Nephron progenitor cell (in vitro differentiated cells): ENCODE results near the gene LDLRAD4.

Experiments used
- DNase-seq: peaks from one replicate; pipeline ENCODE4 v3.0.0; 2021
- H3K27ac Mint-ChIP-seq: 2 replicates; pipeline ENCODE4 v1.8.0; 2021; ENCODE audit warnings: mild to moderate bottlenecking, moderate library complexity, mixed read lengths
- H3K27me3 Mint-ChIP-seq: 2 replicates; pipeline ENCODE4 v1.8.0; 2021; ENCODE audit warnings: mild to moderate bottlenecking, low read depth, mixed read lengths; ENCODE audit not compliant: poor library complexity
- H3K36me3 Mint-ChIP-seq: 2 replicates; pipeline ENCODE4 v1.8.0; 2021; ENCODE audit warnings: low read depth, mixed read lengths
- H3K4me1 Mint-ChIP-seq: 2 replicates; pipeline ENCODE4 v1.8.0; 2021; ENCODE audit warnings: mixed read lengths
- H3K4me3 Mint-ChIP-seq: 2 replicates; pipeline ENCODE4 v1.8.0; 2021; ENCODE audit warnings: mild to moderate bottlenecking, moderate library complexity, mixed read lengths
- H3K9me3 Mint-ChIP-seq: 2 replicates; pipeline ENCODE4 v1.8.0; 2021; ENCODE audit warnings: mild to moderate bottlenecking, moderate library complexity, mixed read lengths
- TF ChIP-seq, protein P1 (sequence below): fragments of 200-600 bp; sonication (generic); IDR thresholded peaks from 2 replicates; pipeline ENCODE4 v1.5.0; 2021; ENCODE audit warnings: antibody characterized with exemption

The LDLRAD4 gene

DNA sequence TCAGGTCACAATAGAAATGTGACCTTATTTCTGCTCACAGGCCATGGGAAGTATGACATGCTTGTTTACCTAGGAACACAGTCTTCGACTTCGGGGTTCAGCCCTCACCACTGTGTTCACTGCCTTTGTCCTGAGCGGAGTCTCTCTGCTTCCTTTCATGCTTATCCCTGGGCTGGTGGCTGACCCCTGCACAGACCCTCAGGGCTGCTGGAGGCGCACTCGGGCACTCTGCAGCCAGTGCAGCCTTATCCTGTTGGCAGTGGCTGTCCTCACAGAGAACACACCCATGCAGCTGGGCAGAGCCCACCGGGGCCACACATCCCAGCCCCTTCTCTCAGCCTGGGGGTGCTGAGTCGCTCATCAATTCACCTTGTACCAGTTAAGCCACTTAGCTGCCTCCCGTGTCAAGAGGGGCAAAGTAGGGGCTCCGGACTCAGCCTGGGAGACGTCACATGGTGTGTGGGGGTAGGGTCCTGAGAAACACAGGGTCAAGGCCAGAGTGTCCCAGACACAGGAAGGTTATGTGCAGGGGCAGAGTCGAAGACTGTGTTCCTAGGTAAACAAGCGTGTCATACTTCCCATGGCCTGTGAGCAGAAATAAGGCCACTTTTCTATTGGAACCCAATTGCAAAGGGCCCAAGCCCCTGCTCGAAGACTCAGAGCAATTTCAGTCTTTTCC lies 400.3 kb downstream of the LDLRAD4 start:
- H3K4me1 Mint-ChIP-seq, result peaks cover 33% of the 10 kb centered on the region
- no peak for DNase-seq
- peaks cover 20% of the 10 kb centered on the region for H3K27me3 Mint-ChIP-seq
- H3K27ac Mint-ChIP-seq, result no peak overlapping the region
- H3K9me3 Mint-ChIP-seq, result no peaks in the 10 kb centered on the region
- TF ChIP-seq, protein P1, sequence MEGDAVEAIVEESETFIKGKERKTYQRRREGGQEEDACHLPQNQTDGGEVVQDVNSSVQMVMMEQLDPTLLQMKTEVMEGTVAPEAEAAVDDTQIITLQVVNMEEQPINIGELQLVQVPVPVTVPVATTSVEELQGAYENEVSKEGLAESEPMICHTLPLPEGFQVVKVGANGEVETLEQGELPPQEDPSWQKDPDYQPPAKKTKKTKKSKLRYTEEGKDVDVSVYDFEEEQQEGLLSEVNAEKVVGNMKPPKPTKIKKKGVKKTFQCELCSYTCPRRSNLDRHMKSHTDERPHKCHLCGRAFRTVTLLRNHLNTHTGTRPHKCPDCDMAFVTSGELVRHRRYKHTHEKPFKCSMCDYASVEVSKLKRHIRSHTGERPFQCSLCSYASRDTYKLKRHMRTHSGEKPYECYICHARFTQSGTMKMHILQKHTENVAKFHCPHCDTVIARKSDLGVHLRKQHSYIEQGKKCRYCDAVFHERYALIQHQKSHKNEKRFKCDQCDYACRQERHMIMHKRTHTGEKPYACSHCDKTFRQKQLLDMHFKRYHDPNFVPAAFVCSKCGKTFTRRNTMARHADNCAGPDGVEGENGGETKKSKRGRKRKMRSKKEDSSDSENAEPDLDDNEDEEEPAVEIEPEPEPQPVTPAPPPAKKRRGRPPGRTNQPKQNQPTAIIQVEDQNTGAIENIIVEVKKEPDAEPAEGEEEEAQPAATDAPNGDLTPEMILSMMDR, result no peak
- H3K4me3 Mint-ChIP-seq, result no peak overlapping the region
- no peaks in the 10 kb centered on the region for H3K36me3 Mint-ChIP-seq

DNA sequence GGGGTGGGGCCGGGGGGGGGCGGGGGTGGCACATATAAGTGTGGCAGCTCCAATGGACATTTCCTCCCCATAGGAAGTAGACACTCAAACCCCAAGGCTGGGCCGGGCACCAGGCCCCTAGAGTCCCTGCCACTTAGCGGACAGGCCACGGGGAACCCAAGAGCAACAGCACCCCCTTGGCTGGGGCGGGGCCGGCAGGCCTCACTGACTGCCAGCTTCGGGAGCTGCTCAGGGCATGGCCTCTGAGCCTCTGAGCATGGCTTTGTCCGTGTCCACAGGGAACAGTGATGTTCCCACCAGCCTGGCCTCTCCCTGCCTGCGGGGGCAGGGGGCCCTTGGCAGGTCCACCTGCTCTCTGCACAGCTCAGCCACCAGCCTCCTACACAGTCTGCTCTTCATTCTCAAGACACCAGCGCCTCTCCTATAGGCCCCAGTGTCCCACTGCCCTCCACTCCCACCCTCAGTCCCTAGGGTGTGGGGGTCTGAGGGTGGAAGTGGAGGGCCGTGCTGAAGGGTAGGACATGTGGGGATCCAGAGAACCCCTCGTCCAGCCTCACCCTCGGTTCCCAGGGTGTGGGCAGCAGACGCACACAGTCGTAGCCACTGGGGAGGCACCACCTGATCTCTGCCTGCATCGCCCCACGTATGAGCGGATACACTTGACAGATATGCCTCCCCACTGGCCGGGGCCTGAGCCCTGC lies 401.1 kb downstream of the LDLRAD4 start:
- no peaks in the 10 kb centered on the region for H3K9me3 Mint-ChIP-seq
- H3K27me3 Mint-ChIP-seq, result peaks cover 21% of the 10 kb centered on the region
- H3K27ac Mint-ChIP-seq, result no peak overlapping the region
- DNase-seq, result no peak
- no peaks in the 10 kb centered on the region for H3K36me3 Mint-ChIP-seq
- no peak overlapping the region for H3K4me3 Mint-ChIP-seq
- TF ChIP-seq, protein P1, result no peak
- H3K4me1 Mint-ChIP-seq, result peaks cover 25% of the 10 kb centered on the region

DNA sequence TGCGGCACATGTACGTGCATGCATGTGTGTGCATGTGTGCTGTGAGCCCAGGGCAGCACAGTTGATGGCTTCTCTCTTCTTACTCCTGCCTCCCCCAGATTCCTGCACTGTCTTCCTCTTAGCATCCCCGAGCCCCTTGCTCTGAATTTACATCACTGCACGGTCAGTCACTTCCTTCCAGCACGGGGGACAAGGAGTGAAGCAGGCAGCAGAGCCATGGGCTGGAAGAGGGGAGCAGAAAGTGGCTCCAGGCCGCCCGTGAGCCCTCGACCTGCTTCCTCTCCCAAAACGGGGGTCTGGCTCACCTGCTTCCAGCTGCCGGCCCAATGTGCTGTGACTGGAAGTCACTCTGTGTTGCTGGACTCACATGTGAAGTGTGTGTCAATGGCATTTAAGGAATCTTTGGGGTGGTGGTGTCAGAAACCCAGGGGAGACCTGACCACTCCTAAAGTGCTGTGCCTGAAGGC lies 401.7 kb downstream of the LDLRAD4 start:
- no peak for DNase-seq
- Mint-ChIP-seq H3K4me3 (no peak overlapping the region), H3K4me1 (peaks cover 20% of the 10 kb centered on the region), H3K27ac (peak overlapping the region; percentile 32), H3K36me3 (no peaks in the 10 kb centered on the region), H3K9me3 (no peaks in the 10 kb centered on the region), H3K27me3 (peaks cover 27% of the 10 kb centered on the region)
- TF ChIP-seq, protein P1, result no peak

DNA sequence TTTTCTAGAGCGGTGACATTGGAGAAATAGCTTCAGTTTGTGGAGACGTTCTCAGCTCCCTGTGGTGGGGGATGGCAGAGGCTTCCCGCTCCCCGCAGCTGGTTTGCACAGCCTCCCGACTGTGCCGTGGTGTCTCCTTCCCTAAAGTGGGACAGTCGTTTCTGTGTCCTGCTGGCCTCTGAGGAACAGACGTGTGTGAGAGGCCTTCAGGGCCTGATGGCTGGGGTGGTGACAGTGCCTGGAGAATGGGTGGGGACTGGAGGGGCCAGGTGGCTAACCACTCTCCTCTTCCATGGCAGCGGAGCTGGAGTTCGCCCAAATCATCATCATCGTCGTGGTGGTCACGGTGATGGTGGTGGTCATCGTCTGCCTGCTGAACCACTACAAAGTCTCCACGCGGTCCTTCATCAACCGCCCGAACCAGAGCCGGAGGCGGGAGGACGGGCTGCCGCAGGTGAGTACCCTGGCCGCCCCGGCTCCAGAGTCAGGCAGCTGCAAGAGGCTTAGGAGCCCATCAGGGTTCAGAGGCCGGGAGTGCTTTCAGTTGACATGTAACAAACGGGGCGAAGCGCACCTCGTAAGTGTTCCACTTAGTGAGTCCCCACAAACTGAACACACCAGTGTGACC lies 402.4 kb downstream of the LDLRAD4 start:
- H3K4me3 Mint-ChIP-seq, result no peak overlapping the region
- no peak overlapping the region for H3K27ac Mint-ChIP-seq
- no peaks in the 10 kb centered on the region for H3K9me3 Mint-ChIP-seq
- H3K36me3 Mint-ChIP-seq, result no peaks in the 10 kb centered on the region
- peaks cover 28% of the 10 kb centered on the region for H3K27me3 Mint-ChIP-seq
- TF ChIP-seq, protein P1, result no peak
- DNase-seq, result no peak
- peaks cover 17% of the 10 kb centered on the region for H3K4me1 Mint-ChIP-seq

DNA sequence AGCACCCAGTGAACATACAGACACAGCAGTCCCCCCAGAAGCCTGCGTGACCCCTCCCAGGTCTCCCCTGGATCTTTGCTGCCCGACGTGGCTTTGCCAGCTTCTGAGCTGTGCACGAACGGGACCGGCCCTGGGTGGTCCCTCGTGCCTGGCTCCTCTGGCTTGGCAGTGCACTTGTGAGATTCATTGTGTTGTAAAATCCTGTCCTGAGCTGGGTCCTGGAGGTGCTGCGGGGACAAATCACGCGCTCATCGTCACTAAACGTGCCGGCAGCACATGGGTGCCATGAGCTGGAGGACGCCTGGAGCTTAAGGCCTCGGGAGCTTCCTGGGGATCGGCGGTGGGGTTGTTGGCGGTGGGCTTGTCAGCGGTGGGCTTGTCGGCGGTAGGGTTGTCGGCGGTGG lies 402.9 kb downstream of the LDLRAD4 start:
- Mint-ChIP-seq H3K9me3 (no peaks in the 10 kb centered on the region), H3K27me3 (peaks cover 33% of the 10 kb centered on the region), H3K4me1 (peaks cover 17% of the 10 kb centered on the region), H3K36me3 (no peaks in the 10 kb centered on the region), H3K27ac (no peak overlapping the region), H3K4me3 (no peak overlapping the region)
- TF ChIP-seq, protein P1, result no peak
- no peak for DNase-seq
